ENCODE results near the gene MYO3B.

MYO3B gene

DNA sequence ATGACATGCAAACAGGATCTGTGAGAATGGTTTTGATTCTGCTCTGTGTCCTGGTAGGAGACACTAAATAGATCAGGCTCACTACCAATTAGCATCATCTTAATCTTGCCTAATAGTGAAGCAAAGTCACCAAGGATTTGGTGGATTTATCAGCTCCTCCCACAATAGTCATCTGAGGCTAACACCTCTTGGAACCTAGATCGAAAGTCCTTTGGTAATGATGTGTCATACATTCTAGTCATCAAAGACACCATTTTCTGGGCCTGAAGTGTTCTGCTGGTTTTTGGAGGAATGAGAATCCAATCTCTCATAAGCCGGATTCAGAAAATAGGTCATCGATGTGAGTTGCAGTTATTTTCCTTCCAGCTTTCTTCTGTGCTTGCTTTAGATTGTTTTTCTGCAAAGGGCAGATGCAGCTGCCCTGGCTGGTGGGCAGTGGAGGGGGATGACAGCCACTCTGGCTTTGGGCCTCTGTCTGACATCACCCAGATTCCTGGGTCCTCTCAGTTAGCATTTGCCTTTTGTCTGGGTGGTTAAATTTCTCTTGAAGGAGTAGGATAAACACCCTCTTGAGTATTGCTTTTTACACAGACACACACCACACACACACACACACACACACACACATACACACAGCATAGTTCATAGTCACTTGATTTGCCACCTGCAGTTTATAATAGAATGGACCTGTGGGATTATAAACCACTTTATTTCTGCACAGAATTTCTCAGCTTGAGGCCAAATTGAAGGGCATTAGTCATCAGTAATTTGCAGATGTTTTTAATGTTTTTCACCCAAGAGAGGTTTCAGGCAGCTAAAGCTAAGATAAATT is at the start of gene MYO3B:
Gene MYO3B (plus strand): TSS at position 198 of the 832 bp plus-strand sequence. CDS start 141 bp downstream, at position 339.
- no peak for DNase-seq

DNA sequence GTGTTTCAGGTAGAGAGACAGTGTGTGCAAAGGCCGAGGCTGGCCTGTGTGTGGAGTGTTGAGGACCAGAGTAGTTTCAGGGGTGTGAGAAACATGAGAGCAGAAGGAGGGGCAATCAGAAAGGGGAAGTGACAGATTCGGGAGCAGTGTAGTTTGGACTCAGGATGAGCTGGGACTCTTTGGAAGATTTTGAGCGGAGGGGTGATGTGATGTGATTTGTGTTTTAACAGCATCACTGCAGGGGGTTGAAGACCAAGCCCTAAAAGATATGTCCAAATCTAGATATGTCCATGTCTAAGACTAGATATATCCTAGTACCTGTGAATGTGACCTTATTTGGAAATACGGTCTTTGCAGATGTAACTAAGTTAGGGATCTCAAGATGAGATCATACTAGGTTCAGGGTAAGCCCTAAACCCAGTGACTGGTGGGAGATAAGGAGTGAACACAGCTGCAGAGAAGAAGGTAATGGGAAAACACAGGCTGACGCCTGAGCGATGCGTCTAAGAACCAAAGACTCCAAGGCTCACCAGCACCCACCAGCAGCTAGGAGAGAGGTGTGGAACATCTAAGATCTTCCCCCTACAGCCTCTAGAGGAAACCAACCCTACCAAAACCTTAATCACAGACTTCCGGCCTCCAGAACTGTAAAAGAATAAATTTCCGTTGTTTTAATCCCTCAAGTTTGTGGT is 38.5 kb upstream of the MYO3B start:
- no peak for DNase-seq

GRCh38 chr2:170140561-170140960 is 37.4 kb upstream of the MYO3B start:
- no peak for DNase-seq

DNA sequence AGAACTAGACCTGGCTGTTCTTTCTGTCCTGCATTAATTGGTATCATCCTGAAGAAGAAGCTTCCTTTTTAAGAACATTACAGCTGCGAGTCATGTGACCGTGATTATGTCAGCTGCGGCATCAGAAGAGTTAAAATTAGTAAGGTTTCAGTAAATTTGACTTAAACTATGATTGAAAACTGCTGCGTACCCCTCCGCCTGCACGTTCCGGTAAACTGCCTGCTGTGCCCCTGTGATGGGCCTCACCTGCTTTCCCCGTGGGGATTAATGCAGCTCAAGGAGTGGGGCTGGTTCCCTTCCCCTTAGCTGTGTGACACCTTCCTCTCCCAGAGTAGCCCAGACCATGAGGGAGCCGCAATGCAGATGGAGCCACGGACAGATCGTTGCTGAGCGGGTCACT is 36.1 kb upstream of the MYO3B start:
- no peak for DNase-seq

DNA sequence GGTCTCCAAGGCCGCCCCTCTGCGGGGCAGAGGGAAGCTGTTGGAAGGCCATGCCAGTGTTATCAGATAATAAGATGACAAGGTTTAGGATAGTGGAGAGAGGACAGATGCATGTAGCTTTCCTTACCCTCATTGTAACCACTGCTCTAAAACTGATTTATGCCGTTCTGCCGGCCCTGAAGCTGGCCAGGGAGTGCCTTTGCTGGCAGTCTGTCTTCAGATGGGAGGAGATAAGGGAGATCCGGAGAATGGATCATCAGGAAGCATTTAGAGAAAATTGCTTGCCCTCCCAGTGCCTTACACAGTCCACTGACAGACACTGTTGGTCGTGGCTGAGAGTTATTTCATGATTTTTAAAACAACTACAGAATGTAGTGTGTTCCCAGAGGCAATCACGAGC is 35.4 kb upstream of the MYO3B start:
- no peak for DNase-seq

- DNase-seq, result no peak
Measured at GRCh38 chr2:170143045-170143717, 34.8 kb upstream of the MYO3B start.

GRCh38 chr2:170144761-170145160 is 33.2 kb upstream of the MYO3B start:
- no peak for DNase-seq

GRCh38 chr2:170145191-170145590 is 32.8 kb upstream of the MYO3B start:
- DNase-seq, result no peak

DNA sequence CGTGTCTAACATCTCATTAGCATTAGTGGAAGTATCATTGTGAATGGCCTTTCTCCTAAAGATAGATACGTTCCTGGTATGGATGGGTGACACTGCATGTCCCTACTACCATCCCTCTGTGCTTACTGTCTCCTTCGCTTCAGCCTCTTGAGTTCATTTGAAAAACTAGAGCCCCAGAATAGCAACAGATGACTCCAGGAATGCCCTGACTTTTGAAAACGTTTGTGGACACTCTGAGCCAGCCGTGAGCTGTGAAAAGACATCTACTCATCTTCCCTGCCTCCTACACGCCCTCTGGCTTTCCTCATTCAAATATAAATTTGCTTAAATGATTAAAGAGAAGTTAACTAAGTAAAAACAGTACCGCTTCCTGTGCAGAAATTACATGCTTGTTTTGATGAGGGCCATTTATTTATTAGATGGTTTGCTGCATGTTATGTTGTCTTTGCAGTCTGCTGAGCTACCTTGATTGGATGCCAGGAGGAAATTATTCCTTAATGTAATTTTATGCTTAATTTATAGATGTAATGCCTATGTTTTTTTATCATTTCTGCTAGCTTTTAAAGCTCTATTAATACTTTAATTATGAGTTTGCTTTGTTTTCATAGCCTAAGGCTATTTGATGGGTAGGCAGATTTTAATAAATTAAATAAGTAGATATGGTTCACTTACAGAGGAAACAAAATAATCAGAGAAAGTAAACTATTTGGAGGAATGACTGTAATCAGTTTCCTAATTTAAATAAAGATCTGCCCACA is 32.1 kb upstream of the MYO3B start:
- DNase-seq, result no peak

DNA sequence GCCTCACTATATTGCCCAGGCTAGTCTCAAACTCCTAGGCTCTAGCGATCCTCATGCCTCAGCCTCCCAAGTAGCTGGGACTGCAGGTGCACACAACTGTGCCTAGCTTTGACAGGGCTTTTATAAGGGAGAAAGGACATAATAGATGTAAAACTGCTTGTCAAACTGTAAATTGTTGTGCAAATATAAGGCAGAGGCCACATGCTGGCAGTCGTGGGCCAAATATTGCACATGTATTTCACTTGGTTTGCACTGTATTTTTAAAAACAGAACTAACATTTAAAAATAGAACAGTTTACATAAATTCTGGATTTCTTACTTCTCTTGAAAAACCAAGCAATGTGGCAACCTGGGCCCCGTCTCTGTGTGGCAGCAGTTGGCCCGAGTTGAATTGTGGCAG is 31.2 kb upstream of the MYO3B start:
- DNase-seq, result no peak

- DNase-seq, result no peak
Measured at GRCh38 chr2:170147576-170147975, 30.4 kb upstream of the MYO3B start.

DNA sequence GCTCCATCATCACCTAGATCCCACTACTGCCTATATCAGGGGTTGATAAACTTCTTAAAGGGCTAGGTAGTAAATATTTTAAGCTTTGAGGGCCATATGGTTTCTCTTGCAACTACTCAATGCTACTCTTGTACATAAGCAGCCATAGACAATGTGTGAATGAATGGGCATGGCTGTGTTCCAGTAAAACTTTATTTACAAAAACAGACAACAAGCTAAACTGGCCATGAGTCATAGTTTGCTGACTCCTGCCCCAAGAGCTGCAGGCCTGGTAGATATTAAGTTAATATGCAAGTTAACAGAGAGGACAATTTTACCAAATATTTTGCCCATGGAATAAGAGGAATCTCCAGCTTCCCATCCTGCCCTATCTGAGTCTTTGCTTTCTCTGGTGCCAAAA is 29.8 kb upstream of the MYO3B start:
- DNase-seq, result no peak

DNA sequence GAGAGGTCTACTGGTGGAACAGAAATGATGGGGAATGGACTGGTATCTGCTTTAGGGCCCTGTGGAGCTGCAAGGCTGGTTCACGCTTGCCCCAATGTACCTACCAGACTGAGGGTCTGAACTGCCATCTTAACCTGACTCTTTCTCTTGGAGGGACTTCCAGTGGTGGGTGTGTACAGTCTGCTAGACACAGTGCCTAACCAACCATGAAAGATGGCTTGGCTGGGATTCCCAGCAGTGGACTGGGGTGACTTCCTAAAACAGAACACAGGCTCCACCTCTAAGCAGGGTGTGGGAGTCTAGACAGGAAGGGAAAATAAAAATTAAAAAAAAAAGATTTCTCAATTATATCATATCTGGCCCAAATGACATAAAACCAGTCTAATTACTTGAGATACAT is 25.5 kb upstream of the MYO3B start:
- no peak for DNase-seq

GRCh38 chr2:170155022-170155722 is 22.8 kb upstream of the MYO3B start:
- DNase-seq, result no peak

- DNase-seq, result no peak
Measured at GRCh38 chr2:170155723-170156253, 22.2 kb upstream of the MYO3B start.

DNA sequence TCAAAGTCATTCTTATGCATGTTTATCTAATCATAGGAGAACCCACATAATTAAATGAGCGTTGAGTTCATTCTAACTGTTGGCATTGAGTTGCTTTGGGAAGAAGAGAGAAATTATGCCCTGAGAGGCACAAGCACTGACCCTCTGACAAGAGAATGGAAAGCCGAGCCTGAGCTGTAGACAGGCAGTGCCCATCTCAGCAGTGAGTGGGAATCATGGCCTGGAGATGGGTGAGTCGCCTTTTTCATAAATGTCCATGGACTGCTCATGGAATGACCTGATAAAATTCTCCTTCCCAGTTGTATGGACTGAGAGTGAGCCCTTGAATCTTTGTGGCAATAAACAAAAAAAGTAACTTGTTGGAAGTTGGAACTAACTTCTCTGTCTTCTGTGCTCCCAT is 21.4 kb upstream of the MYO3B start:
- DNase-seq, result no peak

GRCh38 chr2:170157025-170157684 is 20.8 kb upstream of the MYO3B start:
- DNase-seq, result no peak

- no peak for DNase-seq
Measured at GRCh38 chr2:170159060-170159459, 18.9 kb upstream of the MYO3B start.

DNA sequence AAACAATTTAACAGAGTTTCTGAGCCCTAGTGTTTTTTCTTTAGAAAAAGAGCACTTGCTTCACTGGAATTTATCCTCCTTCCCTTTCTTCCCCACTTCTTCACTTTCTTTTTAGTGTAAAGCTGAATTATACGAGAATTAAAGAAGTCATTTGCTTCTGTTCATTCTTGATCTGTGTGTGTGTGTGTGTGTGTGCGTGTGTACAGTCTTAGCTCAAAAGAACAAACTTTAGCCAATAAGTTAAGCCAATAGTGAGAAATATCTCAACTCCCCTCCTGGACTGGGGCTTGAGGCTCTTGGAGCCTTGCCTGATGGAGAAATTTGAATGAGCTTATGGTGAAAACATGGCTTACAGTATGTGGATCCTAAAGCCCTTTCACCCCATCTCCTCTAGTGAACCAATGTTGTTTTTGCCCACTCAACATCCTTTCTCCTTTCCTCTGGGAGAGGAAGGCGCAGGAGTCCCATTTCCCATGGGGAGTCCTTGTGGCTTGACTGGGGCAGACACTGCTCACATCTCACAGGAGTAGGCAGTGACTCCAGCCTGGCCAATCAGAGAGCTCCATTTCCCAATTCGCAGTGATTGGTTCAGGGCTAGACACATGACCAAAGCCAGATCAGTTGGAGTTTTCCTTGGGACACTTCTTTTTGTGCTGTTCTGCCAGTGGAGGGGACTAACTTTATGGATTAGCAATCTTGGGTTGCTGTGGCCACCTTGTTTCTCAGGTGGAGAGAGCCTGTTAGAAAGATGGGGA is 16.3 kb upstream of the MYO3B start:
- DNase-seq, result no peak

DNA sequence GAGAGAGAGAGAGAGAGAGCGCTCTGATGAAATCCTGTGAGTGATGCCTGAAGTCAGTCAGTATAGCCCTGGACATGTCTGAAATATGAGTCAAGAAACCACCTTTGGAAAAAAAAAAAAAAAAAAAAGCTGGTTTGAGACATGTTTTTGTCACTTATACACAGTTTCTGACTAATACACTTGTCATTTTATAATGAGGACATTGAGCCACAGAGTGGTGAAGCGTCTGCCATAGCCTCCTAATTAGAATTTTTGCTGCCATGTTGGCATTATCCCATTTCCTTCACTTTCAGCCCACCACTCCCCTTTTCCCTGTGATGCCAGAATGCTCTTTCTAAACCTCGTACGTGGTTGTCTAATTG is 15.7 kb upstream of the MYO3B start:
- DNase-seq, result no peak
